Left lung (tissue), 10 donors: ENCODE results near the gene PIGS. TPM values are rescaled to one million over a fixed set of nuclear protein-coding genes. Genes with fewer than 3 reads are reported as not detected.
A peak's percentile ranks its signal among the peaks of the same experiment; 100 is the strongest.

Experiments used
- ATAC-seq: fragments of 200-7000 bp; cut with Tn5 transposase; one replicate; pipeline ENCODE4 v1.9.1; 2020; ENCODE audit warnings: moderate library complexity
- DNase-seq, 4 donors: peaks; one replicate each; pipeline ENCODE4 v3.0.0-alpha.2; 2013 to 2020
- H3K27ac ChIP-seq, 2 donors: fragments of 200-600 bp; sonication (generic) in 1 of 2; one replicate each; pipeline versions ENCODE4 v1.5.0 to v1.8.0; 2020 to 2021
- H3K27me3 ChIP-seq, 2 donors: fragments of 200-600 bp; sonication (generic) in 1 of 2; one replicate each; pipeline versions ENCODE4 v1.5.0 to v1.8.0; 2020 to 2021
- H3K36me3 ChIP-seq, 2 donors: fragments of 200-600 bp; sonication (generic) in 1 of 2; one replicate each; pipeline versions ENCODE4 v1.5.0 to v1.8.0; 2020 to 2021
- H3K4me1 ChIP-seq, 2 donors: fragments of 200-600 bp; one replicate each; pipeline ENCODE4 v1.8.0; 2021
- H3K4me3 ChIP-seq, 2 donors: fragments of 200-600 bp; sonication (generic) in 1 of 2; one replicate each; pipeline versions ENCODE4 v1.5.0 to v1.8.0; 2020 to 2021; ENCODE audit warnings: mild to moderate bottlenecking in 1 of 2
- H3K9me3 ChIP-seq, 2 donors: fragments of 200-600 bp; sonication (generic) in 1 of 2; one replicate each; pipeline versions ENCODE4 v1.5.0 to v1.8.0; 2020 to 2021
- intact Hi-C, 2 donors: fragments of 100-400 bp; cut with DNase I; formaldehyde crosslinking; loops; one replicate each; pipeline versions ENCODE4 v1.11.2 to v1.14.2; 2022
- polyA plus RNA-seq, 6 donors: library from polyadenylated mRNA; unstranded; fragments of 120-200 nt; gene quantifications; one replicate each; pipeline ENCODE4 v1.2.1, GENCODE V29; 2013; ENCODE audit not compliant: insufficient read length in 6 of 6
- total RNA-seq, 2 donors: library from RNA; stranded (reverse); fragmentation: NEBNext Ultra II Directional; extraction: Animal tissue kit (Norgen Biotek cat#: 25700); gene quantifications; one replicate each; pipeline ENCODE4 v1.2.1, GENCODE V29; 2021
- TF ChIP-seq, protein P1 (sequence below), 2 donors: fragments of 200-600 bp; sonication (generic) in 1 of 2; IDR thresholded peaks; one replicate each; pipeline versions ENCODE4 v1.5.0 to v1.8.0; 2021; ENCODE audit warnings: antibody characterized with exemption in 2 of 2
- donor health status: DM: no; HTN: yes; CAD: no.
- donor health status: DM: no; HTN: no; CAD: no.

PIGS gene
- total and polyA plus RNA-seq, 8 donors: 57.9 to 66.6 (median 63.1) TPM

DNA sequence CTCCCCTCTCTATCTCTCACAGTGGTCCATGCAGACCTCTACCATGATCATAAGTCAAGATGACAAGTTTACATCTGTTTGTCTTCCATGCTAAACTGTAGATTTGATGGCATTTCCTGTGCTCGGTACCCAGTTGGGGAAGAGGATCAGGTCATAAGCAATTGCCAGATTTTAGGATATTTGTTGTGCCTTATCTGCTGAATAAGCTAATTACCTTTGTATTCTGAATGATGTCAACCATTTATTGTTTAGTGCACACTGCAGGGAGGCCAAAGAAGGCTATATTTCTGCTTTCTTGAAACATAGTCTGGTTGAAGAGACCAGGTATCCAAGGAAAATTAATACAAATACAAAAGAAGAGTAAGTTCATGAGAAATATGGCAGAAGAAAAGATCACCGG, 11.2 kb upstream of the PIGS start:
- H3K27me3 ChIP-seq: no peaks in the 10 kb centered on the region
- no peak for ATAC-seq
- no peak for DNase-seq
- H3K36me3 ChIP-seq: peaks cover 0 to 65% of the 10 kb centered on the region in 2 donors
- H3K27ac ChIP-seq: no peak overlapping the region
- H3K4me3 ChIP-seq: no peak overlapping the region
- intact Hi-C loops: no loop called here
- H3K4me1 ChIP-seq: no peaks in the 10 kb centered on the region
- H3K9me3 ChIP-seq: no peaks in the 10 kb centered on the region
- TF ChIP-seq, protein P1, sequence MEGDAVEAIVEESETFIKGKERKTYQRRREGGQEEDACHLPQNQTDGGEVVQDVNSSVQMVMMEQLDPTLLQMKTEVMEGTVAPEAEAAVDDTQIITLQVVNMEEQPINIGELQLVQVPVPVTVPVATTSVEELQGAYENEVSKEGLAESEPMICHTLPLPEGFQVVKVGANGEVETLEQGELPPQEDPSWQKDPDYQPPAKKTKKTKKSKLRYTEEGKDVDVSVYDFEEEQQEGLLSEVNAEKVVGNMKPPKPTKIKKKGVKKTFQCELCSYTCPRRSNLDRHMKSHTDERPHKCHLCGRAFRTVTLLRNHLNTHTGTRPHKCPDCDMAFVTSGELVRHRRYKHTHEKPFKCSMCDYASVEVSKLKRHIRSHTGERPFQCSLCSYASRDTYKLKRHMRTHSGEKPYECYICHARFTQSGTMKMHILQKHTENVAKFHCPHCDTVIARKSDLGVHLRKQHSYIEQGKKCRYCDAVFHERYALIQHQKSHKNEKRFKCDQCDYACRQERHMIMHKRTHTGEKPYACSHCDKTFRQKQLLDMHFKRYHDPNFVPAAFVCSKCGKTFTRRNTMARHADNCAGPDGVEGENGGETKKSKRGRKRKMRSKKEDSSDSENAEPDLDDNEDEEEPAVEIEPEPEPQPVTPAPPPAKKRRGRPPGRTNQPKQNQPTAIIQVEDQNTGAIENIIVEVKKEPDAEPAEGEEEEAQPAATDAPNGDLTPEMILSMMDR (IDR thresholded peaks at IDR 0.05): no peak

DNA sequence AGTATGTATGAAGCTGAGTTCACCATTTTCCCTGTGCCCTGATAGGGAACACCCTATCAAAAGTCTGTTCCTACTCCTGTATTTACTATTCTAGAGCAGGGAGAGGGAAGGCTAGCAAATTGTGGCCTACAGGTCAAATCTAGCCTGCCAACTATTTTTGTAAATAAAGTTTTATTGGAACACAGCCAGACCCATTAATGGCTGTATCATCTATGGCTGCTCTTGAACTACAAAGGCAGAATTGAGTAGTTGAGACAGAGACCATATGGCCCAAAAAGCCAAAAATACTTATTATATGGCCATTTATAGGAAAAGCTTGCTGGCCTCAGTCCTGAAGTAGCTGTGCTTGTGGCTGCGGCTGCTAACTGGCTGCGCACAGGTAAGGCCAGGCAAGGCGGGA, 9.6 kb upstream of the PIGS start:
- TF ChIP-seq, protein P1 (IDR thresholded peaks at IDR 0.05): no peak
- Histone ChIP-seq H3K4me3 (no peak overlapping the region), H3K4me1 (peaks cover 0 to 12% of the 10 kb centered on the region in 2 donors), H3K27me3 (no peaks in the 10 kb centered on the region), H3K9me3 (no peaks in the 10 kb centered on the region), H3K27ac (no peak overlapping the region), H3K36me3 (peaks cover 0 to 60% of the 10 kb centered on the region in 2 donors)
- DNase-seq (peak in 2 of 4 donors; percentile 74 to 80), ATAC-seq (no peak)
- intact Hi-C loops: no loop called here

DNA sequence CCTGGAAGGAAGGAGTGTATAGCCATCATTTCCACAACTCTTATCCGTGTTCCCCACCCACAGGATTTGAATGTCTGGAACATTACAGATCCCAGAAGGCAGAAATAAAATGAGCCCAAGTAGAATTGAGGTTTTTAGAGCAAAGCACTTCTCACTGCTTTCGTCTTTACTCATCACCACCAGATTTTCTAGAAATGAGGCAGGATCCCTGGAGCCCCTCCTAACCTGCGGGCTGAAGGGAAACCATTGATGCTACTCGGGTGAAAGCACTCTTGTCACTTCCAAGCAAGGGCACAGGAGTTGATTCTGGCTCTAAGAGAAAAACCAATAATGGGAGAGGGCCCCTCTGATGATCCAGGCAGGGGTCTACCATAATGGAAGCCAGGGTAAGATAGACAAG, 8.2 kb upstream of the PIGS start:
- no peak overlapping the region for H3K27ac ChIP-seq
- no peak for ATAC-seq
- no peak overlapping the region for H3K4me3 ChIP-seq
- H3K36me3 ChIP-seq: peaks cover 0 to 45% of the 10 kb centered on the region in 2 donors
- no peaks in the 10 kb centered on the region for H3K27me3 ChIP-seq
- TF ChIP-seq, protein P1 (IDR thresholded peaks at IDR 0.05): no peak
- no peaks in the 10 kb centered on the region for H3K9me3 ChIP-seq
- intact Hi-C loops: no loop called here
- no peak for DNase-seq
- H3K4me1 ChIP-seq: peaks cover 0 to 14% of the 10 kb centered on the region in 2 donors

DNA sequence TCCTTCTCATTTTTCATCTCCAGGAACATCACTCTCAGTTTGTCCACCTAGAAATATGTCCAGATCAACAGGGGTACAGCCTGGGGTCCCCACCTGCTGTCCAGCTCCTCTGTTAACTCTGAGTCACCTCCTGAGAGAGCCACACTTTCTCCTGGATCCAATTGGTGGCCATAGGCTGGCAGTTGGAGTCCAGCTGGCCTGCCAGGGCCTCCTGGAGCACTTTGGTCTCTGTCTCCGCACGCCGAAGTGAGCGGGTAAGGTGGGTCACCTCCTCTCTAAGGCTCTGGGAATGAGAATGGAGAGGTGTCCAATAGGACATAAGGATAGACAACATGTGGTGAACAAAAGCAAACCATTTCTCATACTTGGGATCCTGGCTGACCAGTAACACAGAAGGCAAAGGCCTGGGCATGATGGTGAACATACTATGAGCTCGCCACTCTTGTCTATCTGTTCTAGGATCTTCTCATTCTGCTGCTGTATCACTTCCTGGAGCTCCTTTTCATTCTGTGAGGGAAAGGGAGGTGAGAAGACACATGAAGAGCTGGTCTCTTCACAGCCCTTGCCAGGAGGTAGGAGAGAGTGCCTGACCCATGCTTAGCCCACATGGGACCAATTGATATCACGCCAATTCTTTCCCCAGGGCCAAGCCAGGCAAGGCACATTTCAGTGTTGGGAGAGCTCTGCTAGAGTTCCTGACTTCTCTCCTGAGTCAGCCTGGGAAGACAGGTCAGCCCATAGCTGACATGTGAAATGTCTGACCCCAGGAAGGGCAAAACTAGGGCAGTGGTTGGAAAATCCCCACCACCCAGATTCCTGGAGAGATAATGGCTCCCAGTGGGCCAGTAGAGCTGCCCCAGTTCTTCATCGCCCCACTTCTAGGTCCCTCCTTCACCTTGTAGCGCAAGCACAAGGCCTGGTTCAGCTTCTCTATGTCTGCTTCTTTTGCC, 7.2 kb upstream of the PIGS start:
- TF ChIP-seq, protein P1 (IDR thresholded peaks at IDR 0.05): no peak
- ATAC-seq (no peak), DNase-seq (no peak)
- no peak overlapping the region for H3K4me3 ChIP-seq
- H3K27me3 ChIP-seq: no peaks in the 10 kb centered on the region
- no peak overlapping the region for H3K27ac ChIP-seq
- intact Hi-C loops: no loop called here
- H3K36me3 ChIP-seq: peaks cover 0 to 35% of the 10 kb centered on the region in 2 donors
- H3K9me3 ChIP-seq: no peaks in the 10 kb centered on the region
- peaks cover 0 to 14% of the 10 kb centered on the region in 2 donors for H3K4me1 ChIP-seq

DNA sequence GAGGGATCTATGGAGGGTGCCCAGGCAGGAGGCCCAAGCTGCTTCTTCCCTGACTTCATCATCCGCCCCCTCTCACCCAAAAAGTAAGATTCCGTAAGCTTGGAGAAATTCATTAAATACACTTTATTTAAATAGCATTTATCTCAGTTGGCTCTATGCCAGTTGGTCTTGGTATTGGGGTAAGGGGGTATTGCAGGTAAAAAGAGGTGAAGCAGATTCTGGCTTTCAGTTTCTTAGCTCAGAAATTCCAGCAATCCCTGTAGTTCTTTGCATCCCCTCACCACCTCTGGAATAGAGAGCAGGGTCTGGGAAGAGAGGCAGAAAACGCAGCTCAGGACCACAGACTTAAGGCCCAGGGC, 6.1 kb upstream of the PIGS start:
- Histone ChIP-seq H3K27ac (no peak overlapping the region), H3K36me3 (peaks cover 0 to 24% of the 10 kb centered on the region in 2 donors), H3K9me3 (no peaks in the 10 kb centered on the region), H3K4me1 (peaks cover 0 to 15% of the 10 kb centered on the region in 2 donors), H3K27me3 (no peaks in the 10 kb centered on the region), H3K4me3 (no peak overlapping the region)
- TF ChIP-seq, protein P1 (IDR thresholded peaks at IDR 0.05): no peak
- intact Hi-C loops: no loop called here
- DNase-seq (no peak), ATAC-seq (no peak)
